ENCODE data around the gene ARID5B.

GRCh38 chr10:61883371-61884025, 18.0 kb upstream of the ARID5B start:
- no peak for TF ChIP-seq CTCF (IDR thresholded peaks at IDR 0.05)
- TF ChIP-seq AR (CRISPR knock-in tag; IDR thresholded peaks at IDR 0.05) = no peak

All from WTC11 (cell line).